SH-SY5Y (cell line): ENCODE data around the gene MRPL50.

Source experiments
- GATA2 ChIP-seq: IDR thresholded peaks from 2 replicates; pipeline ENCODE4 v1.6.1; 2011; ENCODE audit warnings: mild to moderate bottlenecking, low read depth, low read length
- GATA3 ChIP-seq: IDR thresholded peaks from 2 replicates; pipeline ENCODE4 v1.6.1; 2011; ENCODE audit warnings: low read depth, mild to moderate bottlenecking, low read length, moderate library complexity

Gene MRPL50

GRCh38 chr9:101398068-101398929 is at the start of gene MRPL50, which contains the start of gene ZNF189:
TSS of gene MRPL50 (minus strand) at chr9:101398618. CDS start at chr9:101398592, 26 bp downstream.
TSS of gene ZNF189 (plus strand) at chr9:101398851. CDS start at chr9:101399157, 306 bp downstream.
- TF ChIP-seq GATA3 (no peak), GATA2 (no peak)

- TF ChIP-seq GATA3 (no peak), GATA2 (no peak)
Observed at GRCh38 chr9:101446732-101447131, 48.3 kb upstream of the MRPL50 start.

GRCh38 chr9:101445353-101446029 is 47.1 kb upstream of the MRPL50 start:
- no peak for TF ChIP-seq GATA3

GRCh38 chr9:101443364-101443771 is 45.0 kb upstream of the MRPL50 start:
- TF ChIP-seq GATA2 (no peak), GATA3 (no peak)

- TF ChIP-seq GATA3 (no peak), GATA2 (no peak)
Observed at GRCh38 chr9:101442736-101443135, 44.3 kb upstream of the MRPL50 start.

GRCh38 chr9:101442318-101442717 is 43.9 kb upstream of the MRPL50 start:
- TF ChIP-seq GATA3 (no peak), GATA2 (no peak)

GRCh38 chr9:101440714-101441230 is 42.4 kb upstream of the MRPL50 start:
- TF ChIP-seq GATA3 (no peak), GATA2 (no peak)

- TF ChIP-seq GATA3, result no peak
- no peak for TF ChIP-seq GATA2
Observed at GRCh38 chr9:101438523-101438922, 40.1 kb upstream of the MRPL50 start.

GRCh38 chr9:101437806-101438232 is 39.4 kb upstream of the MRPL50 start:
- TF ChIP-seq GATA3 (no peak), GATA2 (no peak)

GRCh38 chr9:101435601-101436079 is 37.2 kb upstream of the MRPL50 start, which contains the start of gene ALDOB:
TSS of gene ALDOB (minus strand) at chr9:101435774. CDS start at chr9:101430887, 4,887 bp downstream.
- no peak for TF ChIP-seq GATA2

GRCh38 chr9:101434998-101435397 is 36.6 kb upstream of the MRPL50 start:
- TF ChIP-seq GATA2, result no peak
- no peak for TF ChIP-seq GATA3

- TF ChIP-seq GATA2 (no peak), GATA3 (no peak)
Observed at GRCh38 chr9:101433229-101433628, 34.8 kb upstream of the MRPL50 start.

GRCh38 chr9:101432740-101433139 is 34.3 kb upstream of the MRPL50 start:
- no peak for TF ChIP-seq GATA3
- no peak for TF ChIP-seq GATA2

- TF ChIP-seq GATA3, result no peak
- no peak for TF ChIP-seq GATA2
Observed at GRCh38 chr9:101432171-101432570, 33.8 kb upstream of the MRPL50 start.

- no peak for TF ChIP-seq GATA3
- TF ChIP-seq GATA2, result no peak
Observed at GRCh38 chr9:101429736-101430135, 31.3 kb upstream of the MRPL50 start.
